ENCODE data around the gene NUP214.
"Not testable (repeated sequence)": the region's sequence is repeated elsewhere in the genome, so short reads cannot be mapped to it uniquely, and the experiment has no call there.

GRCh38 chr9:131244331-131244730 lies 118.9 kb downstream of the NUP214 start:
- not testable (repeated sequence) for TF ChIP-seq ZNF274 (IDR thresholded peaks at IDR 0.05; ENCODE audit: low read depth, low read length); YY1 (IDR thresholded peaks at IDR 0.05; ENCODE audit: insufficient read depth, insufficient read length); SUZ12 (IDR thresholded peaks at IDR 0.05; ENCODE audit: extremely low read depth, insufficient read depth, insufficient read length)
